ENCODE data around the gene SLC39A8.
"Not testable (repeated sequence)": the region's sequence is repeated elsewhere in the genome, so short reads cannot be mapped to it uniquely, and the experiment has no call there.

Gene SLC39A8

DNA sequence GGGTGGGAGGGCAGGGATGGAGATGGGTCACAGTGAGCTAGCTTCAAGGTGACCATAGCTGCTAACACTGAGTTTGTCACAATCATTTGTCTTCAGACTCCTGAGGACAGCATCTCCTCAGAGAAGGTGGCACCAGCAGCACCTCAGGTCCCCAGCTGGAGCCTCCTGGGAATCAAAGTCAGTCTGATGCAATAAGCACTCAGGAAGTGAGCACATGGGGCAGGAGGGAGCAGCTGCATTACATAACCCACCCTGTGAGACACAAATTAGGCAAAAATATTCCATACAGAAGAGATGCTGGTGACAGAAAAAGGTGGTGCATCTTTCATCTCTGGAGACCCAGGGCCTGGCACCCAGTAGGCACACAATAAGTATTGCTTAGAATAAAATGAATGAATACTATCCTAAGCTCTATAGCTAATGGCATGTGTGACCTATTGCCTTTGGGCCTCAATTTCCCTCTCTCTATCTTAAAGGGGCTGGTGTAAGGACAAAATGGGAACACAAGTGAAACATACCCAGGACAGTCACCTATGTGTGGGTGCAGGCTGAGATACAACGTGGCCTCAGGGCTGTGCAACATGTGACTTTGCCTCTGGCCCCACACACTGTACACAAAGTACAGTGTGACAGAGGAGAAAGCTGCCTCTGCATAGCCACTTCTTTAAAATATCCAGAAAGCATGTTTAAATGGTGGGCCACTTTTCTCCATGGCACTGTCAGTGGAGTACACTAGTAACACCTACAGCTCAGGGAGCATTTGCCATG, 37.1 kb downstream of the SLC39A8 start:
- H3K4me3 ChIP-seq (ENCODE audit: low read depth, low read length): no peak overlapping the region
- no peak for DNase-seq (ENCODE audit: low read depth)

DNA sequence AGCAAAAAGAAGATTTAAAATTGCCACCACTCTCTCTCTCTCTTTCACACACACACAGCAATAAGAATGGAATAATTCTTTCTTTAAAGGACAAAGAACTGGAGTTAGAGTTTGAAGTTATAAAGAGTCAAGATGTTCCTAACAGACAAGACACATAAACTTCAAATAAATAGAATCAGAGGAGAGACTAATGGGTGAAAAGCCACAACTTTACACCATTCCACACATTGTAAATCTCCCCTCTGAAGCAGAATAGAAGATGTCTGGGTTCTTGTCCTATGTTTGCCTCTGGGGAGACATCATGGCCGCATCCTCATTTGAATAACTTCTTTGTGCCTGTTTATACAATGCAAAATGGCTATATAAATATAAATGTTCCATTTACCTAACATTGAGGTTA, 39.6 kb downstream of the SLC39A8 start:
- no peak for DNase-seq (ENCODE audit: low read depth)

DNA sequence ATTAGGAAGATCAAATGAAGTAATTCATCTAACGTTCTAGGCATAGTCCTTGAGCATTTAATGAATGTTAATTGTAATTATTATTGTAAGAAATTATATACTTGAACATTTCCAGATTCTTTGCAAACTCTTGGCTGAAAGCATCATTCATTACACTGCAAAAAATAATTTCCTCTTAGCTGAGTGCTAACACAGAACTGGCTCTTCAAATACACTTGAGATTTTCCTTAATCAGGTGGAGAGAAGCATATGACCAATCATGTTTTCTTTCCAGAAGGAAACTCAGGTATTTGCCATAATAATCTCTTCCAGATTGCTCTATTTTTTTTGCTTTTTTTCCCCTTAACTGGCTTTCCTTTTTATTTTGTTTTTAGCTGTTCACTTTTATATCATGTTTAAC, 42.5 kb downstream of the SLC39A8 start:
- DNase-seq (ENCODE audit: low read depth): no peak
- no peak overlapping the region for H3K4me3 ChIP-seq (ENCODE audit: low read depth, low read length)

More for the DNA sequence above, 39.6 kb downstream of the SLC39A8 start:
- H3K4me3 ChIP-seq (ENCODE audit: low read depth, low read length): no peak overlapping the region

DNA sequence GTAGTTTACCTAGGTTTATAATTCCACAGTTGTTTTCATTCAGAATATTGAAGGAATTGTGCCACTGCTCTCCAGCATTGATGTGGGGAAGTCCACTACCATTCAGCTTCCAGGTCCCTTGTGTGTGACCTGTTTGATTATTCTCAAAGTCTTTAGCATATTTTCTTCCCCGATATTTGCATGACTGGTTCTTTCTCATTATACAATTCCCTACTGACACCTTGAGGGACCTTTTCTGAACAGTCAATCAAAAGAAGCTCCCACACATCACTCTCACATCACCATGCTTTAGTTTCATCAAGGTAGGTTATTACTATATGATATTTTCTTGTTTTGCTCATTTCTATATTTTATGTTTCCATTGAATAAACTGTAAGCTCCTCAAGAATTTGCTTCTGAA, 44.1 kb downstream of the SLC39A8 start:
- DNase-seq (ENCODE audit: low read depth): no peak
- H3K4me3 ChIP-seq (ENCODE audit: low read depth, low read length): no peak overlapping the region

DNA sequence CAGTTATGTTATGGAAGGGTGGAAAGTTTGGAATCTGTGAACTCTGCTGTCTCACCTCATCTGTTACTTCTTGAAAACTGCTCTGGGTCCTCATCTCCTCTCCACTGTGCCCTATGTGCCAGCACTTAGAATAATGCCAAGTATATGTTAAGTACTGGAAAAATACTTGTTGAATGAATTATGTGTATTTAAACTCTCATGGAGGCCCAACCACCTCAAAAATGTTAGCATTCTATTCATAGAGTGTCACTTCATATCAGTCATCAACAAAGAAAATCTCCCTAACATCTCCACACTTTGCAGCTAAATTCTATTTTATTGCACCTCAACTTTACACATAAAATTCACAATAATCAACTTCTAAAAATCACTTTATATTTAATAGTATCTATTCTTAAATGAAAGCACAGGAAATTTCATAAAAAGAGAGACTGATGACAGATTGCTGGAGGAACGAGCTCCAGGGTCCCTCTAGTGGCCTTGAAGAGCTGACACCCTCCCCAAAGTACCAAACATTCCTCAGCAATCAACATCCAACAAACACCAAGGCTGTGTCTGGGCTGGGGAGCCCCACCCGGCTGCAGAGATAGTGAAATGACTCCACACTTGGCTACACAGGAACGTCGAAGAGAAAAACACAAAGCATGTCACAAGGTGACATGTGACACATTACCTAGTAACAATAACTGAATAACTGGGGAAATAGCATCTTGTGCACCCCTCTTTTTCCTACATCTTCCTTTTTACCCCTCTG, 45.8 kb downstream of the SLC39A8 start:
- no peak overlapping the region for H3K4me3 ChIP-seq (ENCODE audit: low read depth, low read length)
- peak; percentile 1 for DNase-seq (ENCODE audit: low read depth)

DNA sequence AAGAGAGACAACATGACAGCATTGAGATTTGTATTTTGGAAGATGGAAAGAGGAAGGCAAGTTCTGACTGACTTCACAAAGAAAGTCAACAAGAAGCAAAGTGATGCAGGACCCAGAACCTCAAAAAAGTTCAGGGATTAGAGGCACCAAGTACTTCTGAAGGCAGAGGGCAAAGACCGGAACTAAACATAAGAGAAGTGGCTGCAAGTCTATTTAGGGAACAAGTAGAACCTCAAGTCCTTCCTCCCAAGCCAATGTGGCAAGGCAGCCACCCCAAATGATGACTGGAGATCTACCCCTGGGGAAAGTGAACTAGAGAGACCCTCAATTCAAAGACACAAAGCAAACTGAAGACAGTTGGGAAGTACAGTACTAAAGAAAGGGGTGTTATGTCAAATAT, 46.6 kb downstream of the SLC39A8 start:
- no peak overlapping the region for H3K4me3 ChIP-seq (ENCODE audit: low read depth, low read length)
- no peak for DNase-seq (ENCODE audit: low read depth)

DNA sequence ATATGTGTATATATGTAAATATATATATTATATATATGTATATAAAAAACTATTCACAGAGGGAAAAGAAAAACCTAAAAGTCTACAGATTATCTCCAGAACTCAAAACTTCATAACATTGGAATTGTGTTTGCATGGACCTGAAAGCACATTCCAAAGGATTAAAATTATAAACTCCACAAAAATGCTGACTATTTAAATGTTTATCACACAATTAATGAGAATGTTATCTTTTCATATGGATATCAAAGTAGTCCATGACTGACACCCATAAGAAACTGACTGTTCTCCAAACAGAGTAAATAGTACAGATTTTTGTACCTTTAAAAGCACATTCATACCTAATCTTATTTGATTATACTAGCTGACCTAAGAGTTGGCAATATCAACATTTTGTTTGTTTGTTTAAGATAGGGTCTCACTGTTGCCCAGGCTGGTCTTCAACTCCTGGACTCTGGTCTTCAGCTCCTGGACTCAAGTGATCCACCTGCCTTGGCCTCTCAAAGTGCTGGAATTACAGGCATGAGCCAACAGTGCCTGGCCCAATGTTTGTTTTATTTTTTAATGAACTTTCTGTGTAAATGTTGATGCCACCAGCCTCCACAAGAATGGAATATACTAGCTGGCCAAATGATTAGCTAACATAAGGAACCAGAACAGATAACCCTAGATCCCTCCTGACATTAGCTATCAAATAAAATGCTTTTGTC, 50.0 kb downstream of the SLC39A8 start:
- no peak for DNase-seq (ENCODE audit: low read depth)
- H3K4me3 ChIP-seq (ENCODE audit: low read depth, low read length): no peak overlapping the region

DNA sequence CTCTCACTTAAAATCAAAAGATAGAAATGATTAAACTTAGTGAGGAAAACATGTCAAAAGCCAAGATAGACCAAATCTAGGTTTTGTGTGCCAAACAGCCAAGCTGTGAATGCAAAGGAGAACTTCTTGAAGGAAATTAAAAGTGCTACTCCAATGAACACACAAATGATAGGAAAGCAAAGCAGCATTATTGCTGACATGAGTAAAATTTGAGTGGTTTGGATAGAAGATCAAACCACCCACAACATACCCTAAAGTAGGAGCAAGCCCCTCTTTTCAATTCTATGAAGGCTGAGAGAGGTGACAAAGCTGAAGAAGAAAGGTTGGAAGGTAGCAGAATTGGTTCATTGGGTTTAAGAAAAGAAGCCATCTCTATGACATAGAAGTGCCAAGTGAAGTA, 56.8 kb downstream of the SLC39A8 start:
- no peak overlapping the region for H3K4me3 ChIP-seq (ENCODE audit: low read depth, low read length)
- no peak for DNase-seq (ENCODE audit: low read depth)

DNA sequence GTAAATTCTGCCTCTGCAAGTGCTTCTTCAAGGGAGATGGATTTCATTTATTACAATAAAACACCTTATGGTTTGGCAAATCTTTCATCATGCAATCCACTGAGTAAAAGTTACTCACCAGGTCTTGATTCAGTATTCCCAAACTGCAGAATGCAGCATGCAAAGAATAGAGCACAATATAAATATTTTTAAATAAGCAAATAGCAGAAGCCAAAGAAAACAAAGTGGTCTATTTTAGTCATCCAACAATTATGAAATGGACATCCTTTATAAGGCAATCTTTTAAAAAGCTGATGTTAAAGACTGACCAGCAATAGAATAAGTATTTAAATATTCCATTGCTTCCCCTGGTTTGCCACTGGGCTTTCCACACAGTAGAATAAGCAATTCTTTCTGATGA, 59.5 kb downstream of the SLC39A8 start:
- DNase-seq (ENCODE audit: low read depth): peak; percentile 27
- no peak overlapping the region for H3K4me3 ChIP-seq (ENCODE audit: low read depth, low read length)

DNA sequence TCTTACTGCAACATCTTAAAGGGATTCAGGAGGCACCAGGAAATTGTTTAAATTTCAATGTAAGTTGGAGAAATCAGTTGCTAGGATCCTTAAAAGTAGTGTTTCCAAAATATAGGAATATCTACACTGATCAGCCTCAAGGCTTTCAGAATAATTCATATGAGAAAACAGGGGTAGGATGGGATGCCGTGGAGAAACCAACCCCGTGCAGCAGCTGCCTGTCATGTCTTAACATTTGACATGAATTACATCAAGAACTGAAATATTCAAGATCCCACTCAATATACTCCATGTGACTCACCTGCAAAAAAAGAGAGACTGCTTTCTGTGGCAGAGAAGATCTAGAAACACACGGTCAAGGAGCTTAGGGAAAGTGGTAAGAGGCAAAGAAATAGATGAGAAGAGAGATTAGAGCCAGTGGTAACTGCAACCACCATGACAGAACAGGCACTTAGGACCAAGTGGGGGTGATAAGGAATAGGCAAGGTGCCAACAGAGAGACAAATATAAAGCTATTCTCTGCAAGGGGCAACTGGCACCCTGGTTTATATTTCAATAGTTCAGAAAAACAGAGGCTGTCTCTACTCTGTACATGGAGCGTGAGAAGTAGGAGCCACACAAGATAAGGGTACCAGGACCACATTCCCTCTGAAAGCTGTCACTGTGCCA, 64.0 kb downstream of the SLC39A8 start:
- DNase-seq (ENCODE audit: low read depth): no peak
- H3K4me3 ChIP-seq (ENCODE audit: low read depth, low read length): no peak overlapping the region

DNA sequence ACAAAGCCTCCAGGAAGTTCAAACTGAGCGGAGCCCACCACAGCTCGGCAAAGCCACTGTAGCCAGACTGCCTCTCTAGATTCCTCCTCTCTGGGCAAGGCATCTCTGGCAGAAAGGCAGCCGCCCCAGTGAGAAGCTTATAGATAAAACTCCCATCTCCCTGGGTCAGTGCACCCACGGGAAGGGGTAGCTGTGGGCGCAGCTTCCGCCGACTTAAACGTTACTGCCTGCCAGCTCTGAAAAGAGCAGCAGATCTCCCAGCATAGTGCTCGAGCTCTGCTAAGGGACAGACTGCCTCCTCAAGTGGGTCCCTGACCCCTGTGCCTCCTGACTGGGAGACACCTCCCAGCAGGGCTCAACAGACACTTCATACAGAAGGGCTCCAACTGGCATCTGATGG, 72.0 kb downstream of the SLC39A8 start:
- not testable (repeated sequence) for DNase-seq (ENCODE audit: low read depth); H3K4me3 ChIP-seq (ENCODE audit: low read depth, low read length)

DNA sequence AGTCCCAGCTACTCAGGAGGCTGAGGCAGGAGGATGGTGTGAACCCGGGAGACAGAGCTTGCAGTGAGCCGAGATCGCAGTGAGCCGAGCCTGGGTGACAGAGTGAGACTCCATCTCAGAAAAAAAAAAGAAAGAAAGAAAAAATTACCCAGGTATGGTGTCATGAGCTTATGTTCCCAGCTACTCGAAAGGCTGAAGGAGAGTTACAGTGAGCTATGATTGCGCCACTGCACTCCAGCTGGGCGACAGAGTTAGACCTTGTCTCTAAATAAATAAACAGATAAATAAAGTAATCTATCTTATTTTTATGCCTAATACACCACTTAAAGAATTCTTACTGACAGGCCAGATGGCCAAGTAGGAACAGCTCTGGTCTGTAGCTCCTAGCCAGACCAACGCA, 73.0 kb downstream of the SLC39A8 start:
- no peak for DNase-seq (ENCODE audit: low read depth)
- no peak overlapping the region for H3K4me3 ChIP-seq (ENCODE audit: low read depth, low read length)

DNA sequence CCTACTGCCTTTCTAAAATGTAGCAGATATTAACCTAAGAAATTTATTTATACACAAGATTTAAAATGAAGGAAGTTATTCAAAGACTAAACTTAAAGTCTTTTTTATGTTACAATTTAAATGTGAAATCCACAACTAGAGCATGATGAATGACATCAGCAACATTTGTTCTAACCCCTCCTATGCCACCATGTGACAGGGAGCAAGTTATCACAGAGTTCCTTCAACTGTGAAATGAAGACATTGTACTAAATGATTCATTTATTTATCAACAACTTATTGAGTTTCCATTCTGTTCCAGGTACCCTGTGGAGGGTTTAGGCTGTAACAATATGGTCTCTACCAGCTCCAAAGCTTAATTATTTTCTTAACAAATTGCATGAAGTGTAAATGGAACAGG, 76.9 kb downstream of the SLC39A8 start:
- H3K4me3 ChIP-seq (ENCODE audit: low read depth, low read length): no peak overlapping the region
- no peak for DNase-seq (ENCODE audit: low read depth)

DNA sequence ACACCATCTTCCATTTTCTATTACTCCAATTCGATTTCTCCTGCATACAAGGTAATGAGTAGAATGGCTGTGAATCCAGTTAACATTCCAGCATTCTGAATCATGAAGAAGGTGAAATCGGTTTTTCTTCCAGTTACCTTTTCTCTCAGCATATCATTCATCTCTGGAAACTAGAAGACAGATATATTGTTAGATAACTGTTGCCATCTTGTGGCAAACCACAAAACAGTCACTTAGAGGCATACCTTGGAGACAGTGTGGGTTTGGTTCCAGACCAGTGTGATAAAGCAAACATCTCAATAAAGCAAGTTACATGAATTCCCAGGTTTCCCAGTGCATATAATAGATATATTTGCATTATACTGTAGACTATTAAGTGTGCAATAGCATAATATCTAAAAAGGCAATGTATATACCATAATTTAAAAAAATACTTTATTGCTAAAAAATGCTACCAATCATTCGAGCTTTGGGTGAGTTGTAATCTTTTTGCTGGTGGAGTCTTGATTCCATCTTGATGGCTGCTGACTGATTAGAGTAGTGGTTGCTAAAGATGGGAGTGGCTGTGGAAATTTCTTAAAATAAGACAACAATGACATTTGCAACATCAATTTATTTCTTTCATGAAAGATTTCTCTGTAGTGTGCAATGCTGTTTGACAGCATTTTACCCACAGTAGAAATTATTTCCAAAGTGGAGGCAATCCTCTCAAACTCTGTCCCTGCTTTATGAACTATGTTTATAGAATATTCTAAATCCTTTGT, 82.1 kb downstream of the SLC39A8 start:
- H3K4me3 ChIP-seq (ENCODE audit: low read depth, low read length): no peak overlapping the region
- DNase-seq (ENCODE audit: low read depth): peak; percentile 8

DNA sequence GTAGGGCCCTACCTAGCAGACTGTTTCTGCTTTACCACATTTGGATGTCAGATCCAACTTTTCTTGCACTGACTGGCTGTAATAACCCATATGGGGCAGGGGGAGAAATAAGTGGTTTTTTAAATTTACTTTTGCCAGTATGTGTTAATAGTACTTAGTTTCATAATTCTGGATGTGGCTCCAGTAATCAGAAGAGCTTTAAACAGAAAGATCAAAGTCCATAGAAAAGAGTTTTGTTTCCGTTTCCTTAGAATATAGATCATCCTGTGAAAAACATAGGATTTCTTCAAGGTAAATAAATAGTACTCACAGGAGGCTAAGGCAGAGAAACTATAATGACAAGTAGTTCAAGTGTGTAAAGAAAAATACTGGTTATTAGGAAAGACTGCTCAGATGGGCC, 85.6 kb downstream of the SLC39A8 start:
- H3K4me3 ChIP-seq (ENCODE audit: low read depth, low read length): no peak overlapping the region
- DNase-seq (ENCODE audit: low read depth): no peak

DNA sequence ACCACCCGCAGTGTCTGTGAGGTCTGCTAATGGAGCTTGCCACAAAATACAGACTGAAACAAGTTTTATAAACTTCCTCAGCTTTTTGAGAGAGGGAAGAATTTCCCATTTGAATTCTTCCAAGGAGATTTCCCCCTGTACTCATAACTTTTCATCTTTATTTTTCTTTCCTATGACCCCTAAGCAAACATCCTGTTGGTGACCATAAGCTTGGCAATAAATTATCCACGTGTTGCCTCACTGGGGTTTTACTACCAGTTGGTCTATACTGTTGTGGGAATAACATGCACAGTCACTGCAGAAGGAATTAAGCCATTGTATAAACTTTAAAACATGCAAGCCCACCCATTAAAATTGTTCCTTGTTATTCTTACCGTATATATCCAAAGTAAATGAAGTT, 86.2 kb downstream of the SLC39A8 start:
- DNase-seq (ENCODE audit: low read depth): no peak
- no peak overlapping the region for H3K4me3 ChIP-seq (ENCODE audit: low read depth, low read length)

DNA sequence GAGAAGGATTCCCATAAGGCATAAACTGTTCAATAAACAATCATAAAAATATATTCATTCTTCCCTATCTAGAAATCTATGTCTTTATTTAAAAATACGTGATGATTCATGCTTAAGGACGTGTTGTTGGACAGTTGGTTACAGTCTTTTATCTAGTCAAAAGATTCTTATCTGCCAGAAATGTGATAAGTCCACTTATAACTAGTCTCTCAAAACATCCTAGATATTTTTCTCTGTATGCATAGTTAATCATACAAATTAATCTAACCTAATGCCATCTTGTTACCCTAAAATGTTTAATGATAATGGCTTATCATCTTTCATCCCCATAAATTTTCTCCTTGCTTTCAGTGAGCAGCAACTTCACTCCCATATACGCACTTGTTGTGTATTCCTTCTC, 89.0 kb downstream of the SLC39A8 start:
- H3K4me3 ChIP-seq (ENCODE audit: low read depth, low read length): no peak overlapping the region
- no peak for DNase-seq (ENCODE audit: low read depth)

DNA sequence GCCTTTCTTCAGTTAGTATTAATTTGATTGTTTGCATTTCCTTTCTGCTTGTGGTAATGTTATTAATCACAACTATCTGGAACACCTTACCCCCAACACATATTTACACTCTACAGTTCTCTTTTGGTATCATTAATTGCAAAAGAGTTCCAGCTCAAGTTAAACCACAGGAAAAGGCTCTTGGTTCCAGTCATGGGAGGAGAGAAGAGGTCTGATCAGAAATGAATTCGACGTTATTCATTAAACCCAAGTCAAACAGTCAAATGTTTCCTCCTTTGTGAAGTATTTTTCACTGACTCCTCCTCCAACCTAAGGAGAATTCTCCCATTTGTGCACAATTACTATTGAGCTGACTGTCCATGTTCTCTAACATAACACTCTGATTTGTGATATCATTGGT, 91.4 kb downstream of the SLC39A8 start:
- no peak overlapping the region for H3K4me3 ChIP-seq (ENCODE audit: low read depth, low read length)
- no peak for DNase-seq (ENCODE audit: low read depth)

DNA sequence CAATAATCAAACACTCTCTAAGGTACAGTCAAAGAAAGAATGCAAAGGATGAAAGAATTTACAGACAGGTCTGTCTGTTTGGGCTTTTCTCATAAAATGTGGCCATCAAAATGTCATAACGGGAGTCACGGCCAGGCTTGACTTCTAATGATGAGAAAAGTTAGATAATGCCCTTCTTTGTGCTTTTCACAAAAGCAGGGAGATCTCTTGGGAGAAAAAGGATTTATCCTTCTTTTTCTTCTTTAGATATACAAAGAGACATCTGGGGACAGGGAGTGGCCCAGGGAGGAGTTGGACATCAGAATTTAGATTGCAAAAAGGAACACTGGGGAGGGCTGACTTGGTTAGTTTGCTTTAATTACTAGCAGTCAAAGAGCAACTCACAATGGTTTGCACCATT, 93.1 kb downstream of the SLC39A8 start:
- no peak overlapping the region for H3K4me3 ChIP-seq (ENCODE audit: low read depth, low read length)
- DNase-seq (ENCODE audit: low read depth): no peak
